ENCODE results near the gene FAR2.

DNA sequence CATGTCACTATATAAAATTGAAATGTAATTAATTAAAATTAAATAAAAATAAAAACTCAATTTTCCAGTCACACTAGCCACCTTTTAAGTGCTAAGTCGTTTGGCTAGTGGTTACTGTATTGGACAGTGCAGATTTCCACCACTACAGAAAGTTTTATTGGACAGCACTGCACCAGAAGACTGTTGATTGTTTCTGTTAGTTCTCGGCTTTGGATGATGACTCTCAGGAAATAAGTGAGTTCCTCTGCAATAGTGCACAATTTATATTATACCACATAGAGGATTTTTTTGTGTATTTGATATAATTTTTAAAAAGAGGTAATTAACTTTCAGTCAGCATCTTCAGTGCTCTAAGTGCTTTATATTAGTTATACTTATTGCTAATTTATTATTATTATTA lies 52.7 kb downstream of the FAR2 start:
- TF ChIP-seq, protein P1, sequence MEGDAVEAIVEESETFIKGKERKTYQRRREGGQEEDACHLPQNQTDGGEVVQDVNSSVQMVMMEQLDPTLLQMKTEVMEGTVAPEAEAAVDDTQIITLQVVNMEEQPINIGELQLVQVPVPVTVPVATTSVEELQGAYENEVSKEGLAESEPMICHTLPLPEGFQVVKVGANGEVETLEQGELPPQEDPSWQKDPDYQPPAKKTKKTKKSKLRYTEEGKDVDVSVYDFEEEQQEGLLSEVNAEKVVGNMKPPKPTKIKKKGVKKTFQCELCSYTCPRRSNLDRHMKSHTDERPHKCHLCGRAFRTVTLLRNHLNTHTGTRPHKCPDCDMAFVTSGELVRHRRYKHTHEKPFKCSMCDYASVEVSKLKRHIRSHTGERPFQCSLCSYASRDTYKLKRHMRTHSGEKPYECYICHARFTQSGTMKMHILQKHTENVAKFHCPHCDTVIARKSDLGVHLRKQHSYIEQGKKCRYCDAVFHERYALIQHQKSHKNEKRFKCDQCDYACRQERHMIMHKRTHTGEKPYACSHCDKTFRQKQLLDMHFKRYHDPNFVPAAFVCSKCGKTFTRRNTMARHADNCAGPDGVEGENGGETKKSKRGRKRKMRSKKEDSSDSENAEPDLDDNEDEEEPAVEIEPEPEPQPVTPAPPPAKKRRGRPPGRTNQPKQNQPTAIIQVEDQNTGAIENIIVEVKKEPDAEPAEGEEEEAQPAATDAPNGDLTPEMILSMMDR (IDR thresholded peaks at IDR 0.05): no peak
- TF ChIP-seq POLR2A (IDR thresholded peaks at IDR 0.05) (no peak), POLR2AphosphoS5 (IDR thresholded peaks at IDR 0.05) (no peak), EP300 (IDR thresholded peaks at IDR 0.05) (no peak)
